RPMI8226 (cell line): ENCODE data around the gene RETREG1.
"Not testable (repeated sequence)": the region's sequence is repeated elsewhere in the genome, so short reads cannot be mapped to it uniquely, and the experiment has no call there.

Source experiments
- DNase-seq: peaks from one replicate; pipeline ENCODE4 v3.0.0-alpha.2; 2015

RETREG1 gene

DNA sequence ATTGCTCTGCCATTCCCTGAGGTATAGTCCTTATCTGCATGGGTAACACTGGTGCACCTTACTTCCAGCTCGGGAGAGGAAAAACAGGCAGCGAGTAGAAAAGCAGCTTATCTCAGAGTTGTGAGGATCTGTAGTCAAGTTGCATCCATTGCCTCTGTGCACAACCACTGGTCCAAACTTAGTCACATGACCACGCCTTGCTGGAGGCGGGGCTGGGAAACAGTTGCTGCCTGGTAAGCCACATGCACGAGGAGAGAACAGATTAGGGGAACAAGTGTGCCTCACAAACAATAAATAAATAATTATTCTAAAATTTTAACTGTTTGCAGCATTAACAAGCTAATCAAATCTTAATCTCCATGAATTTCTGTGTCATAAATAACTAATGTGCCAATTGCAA, 169.8 kb downstream of the RETREG1 start:
- DNase-seq, result no peak

DNA sequence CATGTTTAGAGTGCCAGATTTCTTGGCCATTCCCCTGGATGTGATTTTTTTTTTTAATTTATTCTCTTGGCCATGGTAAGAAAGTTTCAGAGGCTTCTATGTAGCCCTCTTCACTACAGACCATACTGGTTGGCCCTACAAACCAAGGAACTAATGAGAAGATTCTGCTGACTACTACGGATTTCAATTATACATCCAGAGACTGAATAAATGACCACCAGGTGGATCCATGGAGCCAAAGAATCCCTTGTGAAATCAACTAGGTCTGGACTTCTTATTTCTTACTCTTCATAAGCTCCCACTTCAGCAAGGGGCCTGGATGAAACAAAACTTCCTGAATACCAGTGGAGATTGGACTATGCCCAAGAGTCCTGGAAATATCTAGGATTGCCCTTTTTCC, 178.8 kb downstream of the RETREG1 start:
- peak; percentile 9 for DNase-seq

DNA sequence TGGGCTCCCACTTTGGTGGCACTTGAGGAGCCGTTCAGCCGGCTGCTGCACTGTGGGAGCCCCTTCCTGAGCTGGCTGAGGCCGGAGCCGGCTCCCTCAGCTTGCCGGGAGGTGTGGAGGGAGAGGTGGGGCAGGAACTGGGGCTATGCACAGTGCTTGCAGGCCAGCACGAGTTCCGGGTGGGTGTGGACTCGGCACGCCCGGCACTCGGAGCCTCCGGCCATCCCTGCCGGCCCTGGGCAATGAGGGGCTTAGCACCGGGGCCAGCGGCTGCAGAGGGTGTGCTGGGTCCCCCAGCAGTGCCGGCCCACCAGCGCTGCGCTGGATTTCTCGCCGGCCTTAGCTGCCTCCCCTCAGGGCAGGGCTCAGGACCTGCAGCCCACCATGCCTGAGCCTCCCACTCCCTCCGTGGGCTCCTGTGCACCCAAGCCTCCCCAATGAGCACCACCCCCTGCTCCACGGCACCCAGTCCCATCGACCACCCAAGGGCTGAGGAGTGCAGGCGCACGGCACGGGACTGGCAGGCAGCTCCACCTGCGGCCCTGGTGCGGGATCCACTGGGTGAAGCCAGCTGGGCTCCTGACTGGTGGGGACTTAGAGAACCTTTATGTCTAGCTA, 180.6 kb downstream of the RETREG1 start:
- not testable (repeated sequence) for DNase-seq

DNA sequence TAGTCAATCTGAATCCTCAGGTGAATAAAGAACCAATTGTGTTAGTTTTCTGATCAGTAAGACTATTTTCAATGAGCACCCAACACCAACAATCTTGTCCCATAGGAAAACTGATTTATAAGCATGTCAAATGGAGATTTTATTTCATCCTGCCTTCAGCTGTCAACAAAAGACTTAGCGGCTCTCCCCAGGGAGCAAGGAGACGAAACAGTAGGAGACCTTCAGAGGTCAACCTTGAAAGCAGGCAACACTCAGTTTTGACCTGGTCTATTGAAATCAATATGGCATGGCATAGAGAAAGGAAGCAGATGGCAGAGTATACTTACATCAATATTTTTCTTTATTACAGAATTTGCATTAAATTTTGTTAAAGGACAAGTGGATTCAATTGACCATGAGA, 185.3 kb downstream of the RETREG1 start:
- no peak for DNase-seq

DNA sequence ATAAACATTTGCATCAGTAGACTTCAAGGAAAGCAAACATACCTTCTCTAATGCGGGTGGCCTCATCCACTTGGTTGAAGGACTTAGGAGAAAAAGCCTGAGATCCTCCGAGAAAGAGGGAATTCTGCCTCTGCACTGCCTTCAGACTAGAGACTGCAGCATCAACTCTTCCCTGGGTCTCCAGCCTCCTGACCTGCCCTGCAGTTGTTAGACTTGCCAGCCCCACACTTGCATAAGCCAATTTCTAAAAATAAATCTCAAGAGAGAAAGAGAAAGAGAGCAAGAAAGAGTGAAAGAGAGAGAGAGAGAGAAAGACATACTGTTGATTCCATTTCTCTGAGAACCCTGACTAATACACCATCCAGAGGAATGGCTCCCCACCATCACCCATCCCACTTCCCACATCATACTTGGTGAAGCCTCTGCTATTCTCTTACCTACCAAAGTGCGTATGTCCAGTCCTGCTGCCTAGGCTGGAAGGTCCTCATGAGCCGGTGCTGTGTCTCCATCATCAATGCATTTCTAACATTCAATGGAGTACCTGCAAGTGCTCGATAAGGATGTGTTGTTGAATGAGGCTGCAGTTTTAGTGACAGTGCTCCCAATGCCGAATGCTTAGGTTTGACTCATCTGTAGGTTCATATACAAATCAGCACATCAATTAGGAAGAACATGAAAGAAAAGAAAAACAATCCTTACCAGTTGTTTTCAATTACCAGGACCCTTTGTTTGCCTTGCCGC, 186.3 kb downstream of the RETREG1 start:
- no peak for DNase-seq

DNA sequence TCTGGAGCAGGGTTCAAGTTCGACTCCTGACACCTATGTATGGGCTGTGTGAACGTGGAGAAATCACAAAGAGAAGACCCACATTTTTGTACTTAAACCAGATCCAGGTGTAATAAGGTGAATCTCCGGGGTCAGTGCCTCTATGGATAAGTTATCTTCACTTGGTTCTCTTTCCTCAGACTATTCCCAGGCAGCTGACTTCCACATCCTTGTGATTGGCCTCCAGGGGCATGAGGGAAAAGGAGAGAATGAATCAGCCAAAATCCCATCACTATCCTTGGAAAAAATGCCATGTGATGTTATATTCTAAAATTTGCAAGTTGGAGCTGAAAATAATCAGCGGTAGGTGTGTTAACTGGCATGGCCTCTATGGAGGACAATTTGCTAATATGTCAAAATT, 188.4 kb downstream of the RETREG1 start:
- no peak for DNase-seq

DNA sequence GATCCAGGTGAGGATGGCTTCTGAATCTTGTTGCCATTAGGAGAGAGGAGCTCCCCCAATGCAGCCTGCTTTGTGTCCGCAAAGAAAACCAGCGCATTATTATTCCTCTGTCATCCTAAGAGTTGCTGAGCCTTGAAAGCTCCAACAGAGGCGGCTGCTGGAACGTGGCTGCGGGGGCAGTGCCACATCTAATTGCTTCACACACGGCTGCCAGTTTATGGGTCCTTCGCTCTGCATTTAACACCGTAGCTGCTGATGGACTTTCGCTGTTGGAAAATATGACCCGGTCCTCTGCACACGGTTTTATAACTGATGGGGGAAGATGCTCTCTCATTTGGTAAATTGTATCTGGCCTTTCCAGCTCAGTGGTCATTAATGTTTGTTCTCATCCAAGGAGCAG, 189.2 kb downstream of the RETREG1 start:
- DNase-seq, result no peak
